Suprapubic skin (tissue), 4 donors: Measurements from ENCODE around the gene PIK3IP1. TPM values are rescaled to one million over a fixed set of nuclear protein-coding genes. Genes with fewer than 3 reads are reported as not detected.

Source experiments
- DNase-seq, 2 donors: peaks; one replicate each; pipeline ENCODE4 v3.0.0-alpha.2; 2019; ENCODE audit warnings: low spot score in 2 of 2
- H3K27ac ChIP-seq: fragments of 200-600 bp; sonication (generic); one replicate; pipeline ENCODE4 v1.5.1; 2019
- H3K27me3 ChIP-seq: fragments of 200-600 bp; sonication (generic); one replicate; pipeline ENCODE4 v1.5.1; 2019
- H3K36me3 ChIP-seq: fragments of 200-600 bp; sonication (generic); one replicate; pipeline ENCODE4 v1.5.1; 2019
- H3K4me1 ChIP-seq: fragments of 200-600 bp; sonication (generic); one replicate; pipeline ENCODE4 v1.5.1; 2019
- H3K4me3 ChIP-seq: fragments of 200-600 bp; sonication (generic); one replicate; pipeline ENCODE4 v1.5.1; 2019; ENCODE audit warnings: mild to moderate bottlenecking
- H3K9me3 ChIP-seq: fragments of 200-600 bp; sonication (generic); one replicate; pipeline ENCODE4 v1.5.1; 2019
- CTCF ChIP-seq, 2 donors: fragments of 200-600 bp in 1 of 2; fragments of 450-650 bp in 1 of 2; sonication (generic) in 1 of 2; IDR thresholded peaks; one replicate each; pipeline ENCODE4 v1.5.1; 2016 to 2019; ENCODE audit warnings: antibody characterized with exemption in 2 of 2, mild to moderate bottlenecking in 1 of 2, moderate library complexity in 1 of 2
- EP300 ChIP-seq: sonication (generic); formaldehyde crosslinking; IDR thresholded peaks from one replicate; pipeline ENCODE4 v1.6.1; 2017; ENCODE audit warnings: antibody characterized with exemption
- POLR2A ChIP-seq, 2 donors: fragments of 450-650 bp; IDR thresholded peaks; one replicate each; pipeline ENCODE4 v1.6.1; 2017; ENCODE audit warnings: antibody characterized with exemption in 2 of 2, mild to moderate bottlenecking in 2 of 2, moderate library complexity in 2 of 2
- POLR2AphosphoS5 ChIP-seq, 3 donors: sonication (generic); formaldehyde crosslinking; IDR thresholded peaks; one replicate each; pipeline ENCODE4 v1.6.1; 2017; ENCODE audit warnings: antibody characterized with exemption in 3 of 3
- WGBS: methylation state at CpG from one replicate; pipeline ENCODE4 v1.1.5; 2018; 5-methylcytosine and 5-hydroxymethylcytosine counted together
- total RNA-seq, 4 donors: library from RNA; depleted of rRNA; stranded (reverse); fragments of >200 nt; gene quantifications; one replicate each; pipeline ENCODE4 v1.1.0, GENCODE V29; 2016

The PIK3IP1 gene
- total RNA-seq, 4 donors from 2014 or later: 40.7 to 126 (median 64.4) TPM

- H3K36me3 ChIP-seq: peaks cover 78% of the 10 kb centered on the region
- no peak overlapping the region for H3K27ac ChIP-seq
- 93% methylated on average over 2 of the region's 2 CpGs for WGBS
- H3K4me1 ChIP-seq: no peaks in the 10 kb centered on the region
- H3K9me3 ChIP-seq: no peaks in the 10 kb centered on the region
- TF ChIP-seq POLR2A (IDR thresholded peaks at IDR 0.05) (no peak), POLR2AphosphoS5 (IDR thresholded peaks at IDR 0.05) (no peak), EP300 (no peak), CTCF (IDR thresholded peaks at IDR 0.05) (no peak)
- DNase-seq: no peak
- H3K27me3 ChIP-seq: no peaks in the 10 kb centered on the region
- H3K4me3 ChIP-seq: no peak overlapping the region
These were observed 24.0 kb downstream of the PIK3IP1 start for GRCh38 chr22:31268281-31268680.

- Histone ChIP-seq H3K9me3 (no peaks in the 10 kb centered on the region), H3K27me3 (no peaks in the 10 kb centered on the region), H3K4me3 (no peak overlapping the region), H3K27ac (no peak overlapping the region), H3K36me3 (peaks cover 92% of the 10 kb centered on the region), H3K4me1 (no peaks in the 10 kb centered on the region)
- DNase-seq: no peak
- 97% methylated on average over 6 of the region's 6 CpGs for WGBS
- TF ChIP-seq POLR2A (IDR thresholded peaks at IDR 0.05) (no peak), POLR2AphosphoS5 (IDR thresholded peaks at IDR 0.05) (no peak), EP300 (no peak), CTCF (IDR thresholded peaks at IDR 0.05) (no peak)
These were observed 28.2 kb downstream of the PIK3IP1 start for GRCh38 chr22:31263896-31264640.

- Histone ChIP-seq H3K27me3 (no peaks in the 10 kb centered on the region), H3K36me3 (peaks cover 89% of the 10 kb centered on the region), H3K9me3 (no peaks in the 10 kb centered on the region), H3K27ac (no peak overlapping the region), H3K4me1 (peaks cover 7% of the 10 kb centered on the region), H3K4me3 (no peak overlapping the region)
- DNase-seq: no peak
- TF ChIP-seq CTCF (IDR thresholded peaks at IDR 0.05): no peak
- WGBS: 91% methylated on average over 3 of the region's 13 CpGs
These were observed 29.8 kb downstream of the PIK3IP1 start for GRCh38 chr22:31262312-31263133.

- no peaks in the 10 kb centered on the region for H3K27me3 ChIP-seq
- WGBS: 96% methylated on average over 3 of the region's 3 CpGs
These were observed 31.8 kb downstream of the PIK3IP1 start for GRCh38 chr22:31260474-31260856.

More at GRCh38 chr22:31260474-31260856, 31.8 kb downstream of the PIK3IP1 start:
- no peak for DNase-seq
- H3K36me3 ChIP-seq: peaks cover 68% of the 10 kb centered on the region
- no peak overlapping the region for H3K27ac ChIP-seq
- no peak overlapping the region for H3K4me3 ChIP-seq
- TF ChIP-seq EP300: no peak
- no peak for TF ChIP-seq CTCF (IDR thresholded peaks at IDR 0.05)
- no peak for TF ChIP-seq POLR2AphosphoS5 (IDR thresholded peaks at IDR 0.05)
- no peak for TF ChIP-seq POLR2A (IDR thresholded peaks at IDR 0.05)
- H3K4me1 ChIP-seq: peaks cover 9% of the 10 kb centered on the region
- H3K9me3 ChIP-seq: no peaks in the 10 kb centered on the region
